AG04450 (cell line): ENCODE results near the gene COL26A1. TPM values are rescaled to one million over a fixed set of nuclear protein-coding genes. Genes with fewer than 3 reads are reported as not detected.

ENCODE experiments used
- CTCF ChIA-PET: fragments of 300-600, 350-600 bp; formaldehyde crosslinking; extraction: SDS; loops from one replicate; lab custom pipeline; 2022; ENCODE audit warnings: antibody characterized with exemption, inconsistent platforms; lab: Charles Lee
- POLR2A ChIA-PET: fragments of 350-600 bp; formaldehyde crosslinking; extraction: SDS; loops from one replicate; lab custom pipeline; 2021; ENCODE audit warnings: antibody characterized with exemption, inconsistent platforms; lab: Yijun Ruan, JAX
- DNase-seq: peaks from one replicate; pipeline ENCODE4 v3.0.0-alpha.2; 2011; ENCODE audit warnings: low read depth, low spot score
- H3K27ac ChIP-seq: one replicate; pipeline ENCODE4 v1.5.1; 2012; ENCODE audit warnings: low read depth, low read length, control low read depth
- H3K27me3 ChIP-seq: one replicate; pipeline ENCODE4 v1.6.0; 2012; ENCODE audit warnings: low read length; ENCODE audit not compliant: control insufficient read depth, insufficient read depth
- H3K4me3 ChIP-seq: 2 replicates; pipeline ENCODE4 v1.5.1; 2011; ENCODE audit warnings: mild to moderate bottlenecking, low read depth, low read length, control low read depth
- H3K9me3 ChIP-seq: 2 replicates; pipeline ENCODE4 v1.5.1; 2012; ENCODE audit warnings: low read length; ENCODE audit not compliant: control insufficient read depth, insufficient read depth
- polyA plus RNA-seq: library from polyadenylated mRNA; depleted of rRNA; stranded (reverse); fragments of >200 nt; gene quantifications from 2 replicates; pipeline ENCODE4 v1.2.3, GENCODE V29; 2011
- TF ChIP-seq, protein P1 (sequence below): IDR thresholded peaks from 2 replicates; pipeline ENCODE4 v1.5.1; 2011; ENCODE audit warnings: low read depth, low read length, control low read depth, inconsistent platforms

Gene COL26A1
- polyA plus RNA-seq, 1 experiment, result 0.06 TPM

DNA sequence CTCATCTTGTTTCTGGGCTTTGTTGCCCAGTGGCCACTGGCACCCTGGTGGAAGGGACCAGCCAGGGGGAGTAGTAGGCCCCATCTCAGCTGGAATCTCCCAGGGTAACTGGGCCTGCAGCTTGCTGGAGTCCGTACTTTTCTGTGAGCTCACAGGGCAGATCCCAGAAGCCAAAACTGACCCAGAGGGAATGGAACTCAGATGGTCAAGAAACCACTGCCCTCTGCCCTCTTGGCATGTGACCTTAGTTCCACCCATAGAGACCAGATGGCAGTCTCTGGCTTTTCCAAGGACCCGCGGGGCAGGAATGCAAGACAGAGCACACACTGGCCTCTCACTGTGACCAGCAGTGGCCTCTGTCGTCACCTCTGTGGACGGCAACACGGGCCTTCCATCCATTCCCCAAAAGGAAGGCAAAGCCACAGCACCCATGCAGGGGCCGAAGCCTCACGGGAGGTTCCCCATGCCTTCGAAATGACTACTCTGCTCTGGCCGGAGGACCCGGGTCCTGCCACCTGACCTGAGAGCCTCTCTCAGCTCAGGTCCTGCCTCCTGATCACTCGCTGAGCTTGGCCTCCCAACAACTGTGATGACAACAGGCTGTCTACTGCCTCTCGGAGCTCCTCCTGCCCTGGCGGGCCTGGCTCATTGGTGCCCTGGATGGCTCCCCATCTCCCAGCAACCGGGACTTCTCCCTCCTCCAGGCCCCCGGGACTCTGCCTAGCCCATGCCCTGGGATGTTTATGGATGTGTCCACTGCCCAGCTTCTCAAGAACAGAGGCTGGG, 236.5 kb downstream of the COL26A1 start:
- ChIA-PET POLR2A (no interaction called here), CTCF (interaction anchor here (0.5 kb wide), 1 partner anchor 16 kb away, joined by 3 read pairs; no protein-coding TSS in a partner anchor)
- DNase-seq, result no peak

DNA sequence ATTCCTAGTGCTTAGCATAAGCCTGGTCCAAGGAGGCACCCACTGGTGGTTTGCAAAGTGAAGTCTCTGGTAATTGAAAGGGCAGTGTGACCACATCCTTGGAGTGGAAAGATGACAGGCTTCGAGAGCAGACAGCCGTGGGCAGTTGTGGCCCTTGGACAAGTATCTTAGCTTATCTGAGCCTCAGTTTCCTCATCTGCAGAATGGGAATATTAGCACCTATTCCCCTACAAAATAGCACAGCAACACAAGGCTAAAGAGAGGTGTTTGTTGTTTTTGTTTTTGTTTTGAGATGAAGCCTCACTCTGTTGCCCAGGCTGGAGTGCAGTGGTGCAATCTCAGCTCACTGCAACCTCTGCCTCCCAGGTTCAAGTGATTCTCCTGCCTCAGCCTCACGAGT, 237.1 kb downstream of the COL26A1 start:
- no peak overlapping the region for H3K4me3 ChIP-seq
- TF ChIP-seq, protein P1, sequence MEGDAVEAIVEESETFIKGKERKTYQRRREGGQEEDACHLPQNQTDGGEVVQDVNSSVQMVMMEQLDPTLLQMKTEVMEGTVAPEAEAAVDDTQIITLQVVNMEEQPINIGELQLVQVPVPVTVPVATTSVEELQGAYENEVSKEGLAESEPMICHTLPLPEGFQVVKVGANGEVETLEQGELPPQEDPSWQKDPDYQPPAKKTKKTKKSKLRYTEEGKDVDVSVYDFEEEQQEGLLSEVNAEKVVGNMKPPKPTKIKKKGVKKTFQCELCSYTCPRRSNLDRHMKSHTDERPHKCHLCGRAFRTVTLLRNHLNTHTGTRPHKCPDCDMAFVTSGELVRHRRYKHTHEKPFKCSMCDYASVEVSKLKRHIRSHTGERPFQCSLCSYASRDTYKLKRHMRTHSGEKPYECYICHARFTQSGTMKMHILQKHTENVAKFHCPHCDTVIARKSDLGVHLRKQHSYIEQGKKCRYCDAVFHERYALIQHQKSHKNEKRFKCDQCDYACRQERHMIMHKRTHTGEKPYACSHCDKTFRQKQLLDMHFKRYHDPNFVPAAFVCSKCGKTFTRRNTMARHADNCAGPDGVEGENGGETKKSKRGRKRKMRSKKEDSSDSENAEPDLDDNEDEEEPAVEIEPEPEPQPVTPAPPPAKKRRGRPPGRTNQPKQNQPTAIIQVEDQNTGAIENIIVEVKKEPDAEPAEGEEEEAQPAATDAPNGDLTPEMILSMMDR, result no peak
- CTCF ChIA-PET, result interaction anchor here (0.5 kb wide), 1 partner anchor 17 kb away, joined by 3 read pairs; no protein-coding TSS in a partner anchor
- no peak overlapping the region for H3K27ac ChIP-seq
- peaks cover 11% of the 10 kb centered on the region for H3K27me3 ChIP-seq
- POLR2A ChIA-PET, result no interaction called here
- DNase-seq, result no peak
- H3K9me3 ChIP-seq, result no peaks in the 10 kb centered on the region; the same call in 1 of the 2 replicates

More for the DNA sequence above, 236.5 kb downstream of the COL26A1 start:
- Histone ChIP-seq H3K4me3 (no peak overlapping the region), H3K27ac (no peak overlapping the region), H3K27me3 (peaks cover 16% of the 10 kb centered on the region), H3K9me3 (no peaks in the 10 kb centered on the region; the same call in 1 of the 2 replicates)
- TF ChIP-seq, protein P1, result no peak

DNA sequence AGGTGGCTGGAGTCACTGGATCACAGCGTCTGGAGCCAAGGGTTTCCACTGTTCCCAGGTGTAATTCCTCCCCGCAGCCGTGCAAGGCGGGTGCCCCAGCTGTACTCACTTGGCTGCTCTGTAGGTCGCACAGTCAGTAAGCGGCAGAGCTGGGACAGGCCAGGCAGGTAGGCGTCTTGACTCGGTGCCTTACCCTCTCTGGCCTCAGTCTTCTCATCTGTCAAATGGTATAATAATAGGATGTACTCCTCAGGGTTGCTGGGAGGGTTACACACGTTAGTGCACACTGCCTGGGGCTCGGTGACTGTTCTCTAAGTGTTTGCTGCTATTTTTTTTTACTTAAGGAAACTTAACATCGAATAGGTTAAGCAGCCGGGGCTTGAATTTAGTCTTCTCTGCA, 239.4 kb downstream of the COL26A1 start:
- H3K4me3 ChIP-seq, result no peak overlapping the region
- POLR2A ChIA-PET, result interaction anchor here (0.6 kb wide), 1 partner anchor 131 kb away, joined by 6 read pairs; no protein-coding TSS in a partner anchor
- CTCF ChIA-PET, result interaction anchor here (0.6 to 2.2 kb wide), 9 partner anchors 10 to 671 kb away, joined by 3 to 16 read pairs (median 5); no protein-coding TSS in a partner anchor
- H3K9me3 ChIP-seq, result no peaks in the 10 kb centered on the region; the same call in 1 of the 2 replicates
- no peak for DNase-seq
- H3K27me3 ChIP-seq, result peaks cover 4% of the 10 kb centered on the region
- no peak overlapping the region for H3K27ac ChIP-seq
- TF ChIP-seq, protein P1, result no peak

DNA sequence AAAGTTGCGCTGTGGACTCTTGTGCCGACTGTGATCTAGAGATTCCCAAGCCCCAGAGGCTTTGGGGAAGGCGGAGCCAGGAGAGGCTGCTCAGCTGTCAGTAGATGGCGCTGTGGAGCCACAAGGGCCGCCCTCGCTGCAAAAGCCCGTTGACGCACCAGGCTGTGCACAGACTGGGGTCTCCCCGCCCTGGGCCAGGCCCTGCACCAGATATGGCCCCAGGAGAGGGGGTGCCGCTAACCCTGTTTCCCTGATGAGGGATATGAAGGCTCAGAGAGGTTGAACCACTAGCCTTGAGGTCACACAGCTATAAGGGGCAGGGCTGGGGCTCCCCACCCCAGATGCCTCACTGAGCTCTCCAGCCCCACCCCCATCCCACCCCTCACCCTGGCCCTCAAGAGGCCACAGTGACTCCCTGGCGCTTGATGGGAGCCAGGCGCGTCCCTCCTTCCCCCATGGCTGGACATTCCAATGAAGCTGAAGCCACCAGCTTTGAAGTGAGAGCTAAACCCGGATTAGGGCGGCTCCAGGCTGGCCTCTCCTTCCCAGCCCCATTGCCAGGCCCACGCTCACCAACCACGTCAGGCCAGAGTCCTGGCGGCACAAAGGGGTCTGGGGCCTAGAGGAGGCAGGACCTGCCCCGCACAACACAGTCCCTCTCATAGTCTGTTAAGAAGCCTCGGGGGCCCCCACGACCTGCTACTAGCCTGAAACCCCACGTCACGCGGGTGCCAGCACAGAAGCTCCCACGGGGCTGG, 240.0 kb downstream of the COL26A1 start:
- Histone ChIP-seq H3K9me3 (no peaks in the 10 kb centered on the region; the same call in 1 of the 2 replicates), H3K27ac (no peak overlapping the region), H3K4me3 (no peak overlapping the region), H3K27me3 (peaks cover 4% of the 10 kb centered on the region)
- CTCF ChIA-PET, result interaction anchor here (0.6 to 2.2 kb wide), 22 partner anchors 9 to 670 kb away, joined by 3 to 16 read pairs (median 3); no protein-coding TSS in a partner anchor
- TF ChIP-seq, protein P1, result peak; percentile 95
- POLR2A ChIA-PET, result interaction anchor here (0.5 to 0.6 kb wide), 2 partner anchors 131 to 657 kb away, joined by 5 to 6 read pairs; no protein-coding TSS in a partner anchor
- DNase-seq, result peak; percentile 26
